ENCODE results near the gene CEACAM1.
"Not testable (repeated sequence)": the region's sequence is repeated elsewhere in the genome, so short reads cannot be mapped to it uniquely, and the experiment has no call there.

CEACAM1 gene

DNA sequence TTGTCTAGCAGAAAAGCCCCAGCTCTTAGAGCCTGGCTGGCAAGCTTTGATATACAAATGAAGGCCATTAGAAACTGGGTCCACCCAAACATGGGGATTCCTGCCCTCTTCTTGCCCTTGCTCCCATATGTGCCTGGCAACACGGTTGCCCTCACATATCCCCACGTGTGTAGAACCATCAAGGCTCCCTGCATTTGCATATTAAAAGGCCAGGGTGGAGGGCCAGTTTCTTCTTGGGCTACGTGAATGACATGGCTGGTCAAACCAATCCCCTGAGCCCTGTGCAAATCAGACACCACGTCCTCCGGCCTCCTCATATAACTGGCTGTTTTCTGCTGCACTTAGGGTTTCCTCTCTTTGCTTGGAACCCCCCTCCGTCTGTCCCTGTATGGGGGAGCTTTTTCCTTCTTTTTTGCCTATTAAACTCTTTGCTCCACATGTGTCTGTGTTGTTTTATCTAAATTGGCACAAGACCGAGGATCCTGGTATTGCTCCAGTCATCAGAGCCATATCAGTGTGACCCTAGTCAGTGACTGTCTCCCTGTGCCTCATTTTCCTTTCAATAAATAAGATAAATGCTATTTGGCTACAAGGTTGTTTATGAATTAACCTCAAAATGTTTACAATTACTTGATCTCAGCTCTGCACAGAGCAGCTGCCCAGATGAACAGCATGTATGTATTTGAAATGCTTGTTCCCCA lies 30.3 kb upstream of the CEACAM1 start:
- TF ChIP-seq SNAI2 (CRISPR knock-in tag; IDR thresholded peaks at IDR 0.05) (no peak), ZFP30 (CRISPR knock-in tag; IDR thresholded peaks at IDR 0.05) (no peak), ZNF565 (CRISPR knock-in tag; conservative IDR thresholded peaks at IDR 0.05; ENCODE audit: low read depth) (no peak), ZNF70 (CRISPR knock-in tag; IDR thresholded peaks at IDR 0.05) (no peak), BACH2 (CRISPR knock-in tag; IDR thresholded peaks at IDR 0.05; ENCODE audit: borderline replicate concordance) (no peak), ISL1 (CRISPR knock-in tag; IDR thresholded peaks at IDR 0.05) (no peak), TOX (CRISPR knock-in tag; IDR thresholded peaks at IDR 0.05; ENCODE audit: borderline replicate concordance) (no peak)
- TF ChIP-seq, protein P1, sequence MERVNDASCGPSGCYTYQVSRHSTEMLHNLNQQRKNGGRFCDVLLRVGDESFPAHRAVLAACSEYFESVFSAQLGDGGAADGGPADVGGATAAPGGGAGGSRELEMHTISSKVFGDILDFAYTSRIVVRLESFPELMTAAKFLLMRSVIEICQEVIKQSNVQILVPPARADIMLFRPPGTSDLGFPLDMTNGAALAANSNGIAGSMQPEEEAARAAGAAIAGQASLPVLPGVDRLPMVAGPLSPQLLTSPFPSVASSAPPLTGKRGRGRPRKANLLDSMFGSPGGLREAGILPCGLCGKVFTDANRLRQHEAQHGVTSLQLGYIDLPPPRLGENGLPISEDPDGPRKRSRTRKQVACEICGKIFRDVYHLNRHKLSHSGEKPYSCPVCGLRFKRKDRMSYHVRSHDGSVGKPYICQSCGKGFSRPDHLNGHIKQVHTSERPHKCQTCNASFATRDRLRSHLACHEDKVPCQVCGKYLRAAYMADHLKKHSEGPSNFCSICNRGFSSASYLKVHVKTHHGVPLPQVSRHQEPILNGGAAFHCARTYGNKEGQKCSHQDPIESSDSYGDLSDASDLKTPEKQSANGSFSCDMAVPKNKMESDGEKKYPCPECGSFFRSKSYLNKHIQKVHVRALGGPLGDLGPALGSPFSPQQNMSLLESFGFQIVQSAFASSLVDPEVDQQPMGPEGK (CRISPR knock-in tag; IDR thresholded peaks at IDR 0.05; ENCODE audit: borderline replicate concordance): no peak
- TF ChIP-seq, protein P2, sequence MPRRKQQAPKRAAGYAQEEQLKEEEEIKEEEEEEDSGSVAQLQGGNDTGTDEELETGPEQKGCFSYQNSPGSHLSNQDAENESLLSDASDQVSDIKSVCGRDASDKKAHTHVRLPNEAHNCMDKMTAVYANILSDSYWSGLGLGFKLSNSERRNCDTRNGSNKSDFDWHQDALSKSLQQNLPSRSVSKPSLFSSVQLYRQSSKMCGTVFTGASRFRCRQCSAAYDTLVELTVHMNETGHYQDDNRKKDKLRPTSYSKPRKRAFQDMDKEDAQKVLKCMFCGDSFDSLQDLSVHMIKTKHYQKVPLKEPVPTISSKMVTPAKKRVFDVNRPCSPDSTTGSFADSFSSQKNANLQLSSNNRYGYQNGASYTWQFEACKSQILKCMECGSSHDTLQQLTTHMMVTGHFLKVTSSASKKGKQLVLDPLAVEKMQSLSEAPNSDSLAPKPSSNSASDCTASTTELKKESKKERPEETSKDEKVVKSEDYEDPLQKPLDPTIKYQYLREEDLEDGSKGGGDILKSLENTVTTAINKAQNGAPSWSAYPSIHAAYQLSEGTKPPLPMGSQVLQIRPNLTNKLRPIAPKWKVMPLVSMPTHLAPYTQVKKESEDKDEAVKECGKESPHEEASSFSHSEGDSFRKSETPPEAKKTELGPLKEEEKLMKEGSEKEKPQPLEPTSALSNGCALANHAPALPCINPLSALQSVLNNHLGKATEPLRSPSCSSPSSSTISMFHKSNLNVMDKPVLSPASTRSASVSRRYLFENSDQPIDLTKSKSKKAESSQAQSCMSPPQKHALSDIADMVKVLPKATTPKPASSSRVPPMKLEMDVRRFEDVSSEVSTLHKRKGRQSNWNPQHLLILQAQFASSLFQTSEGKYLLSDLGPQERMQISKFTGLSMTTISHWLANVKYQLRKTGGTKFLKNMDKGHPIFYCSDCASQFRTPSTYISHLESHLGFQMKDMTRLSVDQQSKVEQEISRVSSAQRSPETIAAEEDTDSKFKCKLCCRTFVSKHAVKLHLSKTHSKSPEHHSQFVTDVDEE (CRISPR knock-in tag; IDR thresholded peaks at IDR 0.05): no peak
- TF ChIP-seq, protein P3, sequence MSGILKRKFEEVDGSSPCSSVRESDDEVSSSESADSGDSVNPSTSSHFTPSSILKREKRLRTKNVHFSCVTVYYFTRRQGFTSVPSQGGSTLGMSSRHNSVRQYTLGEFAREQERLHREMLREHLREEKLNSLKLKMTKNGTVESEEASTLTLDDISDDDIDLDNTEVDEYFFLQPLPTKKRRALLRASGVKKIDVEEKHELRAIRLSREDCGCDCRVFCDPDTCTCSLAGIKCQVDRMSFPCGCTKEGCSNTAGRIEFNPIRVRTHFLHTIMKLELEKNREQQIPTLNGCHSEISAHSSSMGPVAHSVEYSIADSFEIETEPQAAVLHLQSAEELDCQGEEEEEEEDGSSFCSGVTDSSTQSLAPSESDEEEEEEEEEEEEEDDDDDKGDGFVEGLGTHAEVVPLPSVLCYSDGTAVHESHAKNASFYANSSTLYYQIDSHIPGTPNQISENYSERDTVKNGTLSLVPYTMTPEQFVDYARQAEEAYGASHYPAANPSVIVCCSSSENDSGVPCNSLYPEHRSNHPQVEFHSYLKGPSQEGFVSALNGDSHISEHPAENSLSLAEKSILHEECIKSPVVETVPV (CRISPR knock-in tag; IDR thresholded peaks at IDR 0.05): no peak
- ATAC-seq: no peak

DNA sequence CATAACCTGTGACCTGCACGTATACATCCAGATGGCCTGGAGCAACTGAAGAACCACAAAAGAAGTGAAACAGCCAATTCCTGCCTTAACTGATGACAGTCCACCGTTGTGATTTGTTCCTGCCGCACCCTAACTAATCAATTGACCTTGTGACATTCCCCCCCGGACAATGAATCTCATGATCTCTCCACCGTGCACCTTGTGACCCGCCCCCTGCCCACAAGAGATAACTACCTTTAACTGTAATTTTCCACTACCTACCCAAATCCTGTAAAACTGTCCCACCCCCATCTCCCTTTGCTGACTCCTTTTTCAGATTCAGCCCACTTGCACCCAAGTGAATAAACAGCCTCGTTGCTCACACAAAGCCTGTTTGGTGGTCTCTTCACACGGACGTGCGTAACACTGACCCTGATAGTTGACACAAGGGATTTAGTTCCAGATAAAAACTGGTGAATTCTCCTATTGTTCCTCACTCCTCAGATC lies 29.1 kb upstream of the CEACAM1 start:
- not testable (repeated sequence) for ATAC-seq

DNA sequence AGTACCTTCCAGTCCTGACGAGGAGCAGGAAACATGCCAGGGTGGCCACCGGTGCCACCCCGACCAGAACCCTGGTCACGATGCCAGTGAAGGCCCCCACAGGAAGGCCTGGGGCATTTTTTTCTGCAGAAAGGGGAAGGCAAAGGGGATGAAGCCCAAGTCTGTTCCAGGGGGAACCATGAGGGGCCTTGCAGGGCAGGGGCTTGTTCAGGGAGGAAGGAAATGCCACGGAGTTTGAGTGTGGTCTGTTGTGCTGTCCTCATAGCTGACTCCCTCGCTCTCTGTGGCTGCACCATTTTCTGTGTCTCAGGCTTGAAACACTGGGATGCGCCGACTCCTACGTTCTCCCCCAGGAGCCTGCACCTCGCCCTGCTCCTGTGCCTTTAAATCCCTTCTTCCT lies 27.5 kb upstream of the CEACAM1 start:
- no peak for ATAC-seq
- TF ChIP-seq ZC3H10 (CRISPR knock-in tag; IDR thresholded peaks at IDR 0.05) (no peak), PPARA (CRISPR knock-in tag; IDR thresholded peaks at IDR 0.05; ENCODE audit: borderline replicate concordance) (no peak), ZNF70 (CRISPR knock-in tag; IDR thresholded peaks at IDR 0.05) (no peak), ZFP3 (CRISPR knock-in tag; IDR thresholded peaks at IDR 0.05) (no peak), ZNF8 (CRISPR knock-in tag; IDR thresholded peaks at IDR 0.05) (no peak), OSR1 (CRISPR knock-in tag; IDR thresholded peaks at IDR 0.05) (no peak), ZNF565 (CRISPR knock-in tag; conservative IDR thresholded peaks at IDR 0.05; ENCODE audit: low read depth) (no peak), BACH2 (CRISPR knock-in tag; IDR thresholded peaks at IDR 0.05; ENCODE audit: borderline replicate concordance) (no peak), RARB (CRISPR knock-in tag; IDR thresholded peaks at IDR 0.05) (no peak), ARNTL (CRISPR knock-in tag; IDR thresholded peaks at IDR 0.05; ENCODE audit: borderline replicate concordance, low read depth) (no peak), ISL1 (CRISPR knock-in tag; IDR thresholded peaks at IDR 0.05) (no peak), CSDC2 (CRISPR knock-in tag; IDR thresholded peaks at IDR 0.05) (no peak), ESRRG (CRISPR knock-in tag; IDR thresholded peaks at IDR 0.05) (no peak), GLIS3 (CRISPR knock-in tag; IDR thresholded peaks at IDR 0.05) (no peak)
- TF ChIP-seq, protein P4, sequence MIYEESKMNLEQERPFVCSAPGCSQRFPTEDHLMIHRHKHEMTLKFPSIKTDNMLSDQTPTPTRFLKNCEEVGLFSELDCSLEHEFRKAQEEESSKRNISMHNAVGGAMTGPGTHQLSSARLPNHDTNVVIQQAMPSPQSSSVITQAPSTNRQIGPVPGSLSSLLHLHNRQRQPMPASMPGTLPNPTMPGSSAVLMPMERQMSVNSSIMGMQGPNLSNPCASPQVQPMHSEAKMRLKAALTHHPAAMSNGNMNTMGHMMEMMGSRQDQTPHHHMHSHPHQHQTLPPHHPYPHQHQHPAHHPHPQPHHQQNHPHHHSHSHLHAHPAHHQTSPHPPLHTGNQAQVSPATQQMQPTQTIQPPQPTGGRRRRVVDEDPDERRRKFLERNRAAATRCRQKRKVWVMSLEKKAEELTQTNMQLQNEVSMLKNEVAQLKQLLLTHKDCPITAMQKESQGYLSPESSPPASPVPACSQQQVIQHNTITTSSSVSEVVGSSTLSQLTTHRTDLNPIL (CRISPR knock-in tag; IDR thresholded peaks at IDR 0.05; ENCODE audit: low read depth): no peak
- TF ChIP-seq, protein P3 (CRISPR knock-in tag; IDR thresholded peaks at IDR 0.05): no peak
- TF ChIP-seq, protein P2 (CRISPR knock-in tag; IDR thresholded peaks at IDR 0.05): no peak
